Large intestine (tissue), 3 donors: ENCODE results near the gene THSD7A. TPM values are rescaled to one million over a fixed set of nuclear protein-coding genes. Genes with fewer than 3 reads are reported as not detected.
A peak's percentile ranks its signal among the peaks of the same experiment; 100 is the strongest.

ENCODE experiments used
- DNase-seq, 2 donors: peaks; one replicate each; pipeline versions ENCODE4 v3.0.0 to v3.0.0-alpha.2; 2013
- H3K27ac ChIP-seq: one replicate; pipeline ENCODE4 v1.5.1; 2013; ENCODE audit warnings: low read length
- H3K27me3 ChIP-seq: 2 replicates; pipeline ENCODE4 v1.6.1; 2013; ENCODE audit warnings: low read length; ENCODE audit not compliant: control insufficient read depth, insufficient read depth
- H3K36me3 ChIP-seq: 2 replicates; pipeline ENCODE4 v1.6.1; 2013; ENCODE audit warnings: low read length; ENCODE audit not compliant: control insufficient read depth, insufficient read depth
- H3K4me1 ChIP-seq: one replicate; pipeline ENCODE4 v1.6.1; 2013; ENCODE audit warnings: low read length; ENCODE audit not compliant: control insufficient read depth, insufficient read depth
- H3K4me3 ChIP-seq: one replicate; pipeline ENCODE4 v1.5.1; 2013; ENCODE audit warnings: low read length
- H3K9me3 ChIP-seq: one replicate; pipeline ENCODE4 v1.6.1; 2013; ENCODE audit warnings: mild to moderate bottlenecking, low read depth, low read length, moderate library complexity; ENCODE audit not compliant: control insufficient read depth
- WGBS: methylation state at CpG from one replicate; pipeline ENCODE4 v1.1.5; 2013; ENCODE audit warnings: low lambda C conversion rate; ENCODE audit not compliant: insufficient coverage; 5-methylcytosine and 5-hydroxymethylcytosine counted together
- polyA plus RNA-seq: library from polyadenylated mRNA; unstranded; fragments of 120-200 nt; gene quantifications from one replicate; pipeline ENCODE4 v1.2.1, GENCODE V29; 2013

THSD7A gene
- polyA plus RNA-seq, 1 donor = 3.7 TPM

GRCh38 chr7:11706666-11707605 lies 125.1 kb downstream of the THSD7A start:
- Histone ChIP-seq H3K4me1 (no peaks in the 10 kb centered on the region), H3K27ac (no peak overlapping the region), H3K4me3 (no peak overlapping the region), H3K27me3 (no peaks in the 10 kb centered on the region), H3K36me3 (no peaks in the 10 kb centered on the region), H3K9me3 (no peaks in the 10 kb centered on the region)
- WGBS = 20% methylated on average over 1 of the region's 2 CpGs
- DNase-seq = peak in 1 of 2 donors; percentile 4

GRCh38 chr7:11703829-11704228 lies 128.2 kb downstream of the THSD7A start:
- Histone ChIP-seq H3K4me3 (no peak overlapping the region), H3K36me3 (no peaks in the 10 kb centered on the region), H3K4me1 (no peaks in the 10 kb centered on the region), H3K27ac (no peak overlapping the region), H3K9me3 (no peaks in the 10 kb centered on the region), H3K27me3 (no peaks in the 10 kb centered on the region)
- no peak for DNase-seq
- WGBS = 88% methylated on average over 1 of the region's 1 CpG

- no peak for DNase-seq
- no peaks in the 10 kb centered on the region for H3K36me3 ChIP-seq
These were observed 129.1 kb downstream of the THSD7A start for GRCh38 chr7:11702938-11703337.

GRCh38 chr7:11701829-11702560 lies 130.0 kb downstream of the THSD7A start:
- WGBS = no CpG with 5 or more reads among the region's 6 CpGs

More at GRCh38 chr7:11702938-11703337, 129.1 kb downstream of the THSD7A start:
- Histone ChIP-seq H3K4me3 (no peak overlapping the region), H3K4me1 (no peaks in the 10 kb centered on the region), H3K27ac (no peak overlapping the region), H3K9me3 (no peaks in the 10 kb centered on the region), H3K27me3 (no peaks in the 10 kb centered on the region)
- 68% methylated on average over 3 of the region's 4 CpGs for WGBS

GRCh38 chr7:11699666-11700065 lies 132.3 kb downstream of the THSD7A start:
- DNase-seq = no peak
- Histone ChIP-seq H3K9me3 (no peaks in the 10 kb centered on the region), H3K4me1 (no peaks in the 10 kb centered on the region), H3K4me3 (no peak overlapping the region), H3K36me3 (no peaks in the 10 kb centered on the region), H3K27me3 (no peaks in the 10 kb centered on the region), H3K27ac (no peak overlapping the region)
- 77% methylated on average over 2 of the region's 5 CpGs for whole genome bisulfite sequencing

More at GRCh38 chr7:11701829-11702560, 130.0 kb downstream of the THSD7A start:
- Histone ChIP-seq H3K27me3 (no peaks in the 10 kb centered on the region), H3K4me3 (no peak overlapping the region), H3K9me3 (no peaks in the 10 kb centered on the region), H3K27ac (no peak overlapping the region), H3K36me3 (no peaks in the 10 kb centered on the region), H3K4me1 (no peaks in the 10 kb centered on the region)
- no peak for DNase-seq

- 85% methylated on average over 2 of the region's 2 CpGs for WGBS
These were observed 133.6 kb downstream of the THSD7A start for GRCh38 chr7:11698384-11698871.

GRCh38 chr7:11690395-11690794 lies 141.6 kb downstream of the THSD7A start:
- Histone ChIP-seq H3K27me3 (no peaks in the 10 kb centered on the region), H3K4me1 (no peaks in the 10 kb centered on the region), H3K36me3 (no peaks in the 10 kb centered on the region), H3K4me3 (no peak overlapping the region), H3K9me3 (no peaks in the 10 kb centered on the region), H3K27ac (no peak overlapping the region)
- DNase-seq = no peak
- WGBS = no CpG with 5 or more reads among the region's 3 CpGs

More at GRCh38 chr7:11698384-11698871, 133.6 kb downstream of the THSD7A start:
- Histone ChIP-seq H3K36me3 (no peaks in the 10 kb centered on the region), H3K27ac (no peak overlapping the region), H3K4me3 (no peak overlapping the region), H3K27me3 (no peaks in the 10 kb centered on the region), H3K9me3 (no peaks in the 10 kb centered on the region), H3K4me1 (no peaks in the 10 kb centered on the region)
- no peak for DNase-seq

GRCh38 chr7:11689096-11689495 lies 142.9 kb downstream of the THSD7A start:
- Histone ChIP-seq H3K36me3 (no peaks in the 10 kb centered on the region), H3K27me3 (no peaks in the 10 kb centered on the region), H3K27ac (no peak overlapping the region), H3K9me3 (peaks cover 3% of the 10 kb centered on the region), H3K4me1 (no peaks in the 10 kb centered on the region), H3K4me3 (no peak overlapping the region)
- 71% methylated on average over 1 of the region's 2 CpGs for WGBS
- DNase-seq = no peak

- no peak for DNase-seq
- H3K4me3 ChIP-seq = no peak overlapping the region
- no peaks in the 10 kb centered on the region for H3K4me1 ChIP-seq
- H3K9me3 ChIP-seq = peaks cover 3% of the 10 kb centered on the region
- no peak overlapping the region for H3K27ac ChIP-seq
- 100% methylated on average over 1 of the region's 3 CpGs for WGBS
- no peaks in the 10 kb centered on the region for H3K27me3 ChIP-seq
- H3K36me3 ChIP-seq = no peaks in the 10 kb centered on the region
These were observed 150.5 kb downstream of the THSD7A start for GRCh38 chr7:11681461-11681860.

- Histone ChIP-seq H3K27me3 (no peaks in the 10 kb centered on the region), H3K27ac (no peak overlapping the region), H3K36me3 (no peaks in the 10 kb centered on the region), H3K9me3 (no peaks in the 10 kb centered on the region), H3K4me1 (no peaks in the 10 kb centered on the region), H3K4me3 (no peak overlapping the region)
- no peak for DNase-seq
- no CpG with 5 or more reads among the region's 5 CpGs for WGBS
These were observed 156.8 kb downstream of the THSD7A start for GRCh38 chr7:11675163-11675562.
